HCT116 (cell line): ENCODE measurements around the gene CR1L. TPM values are rescaled to one million over a fixed set of nuclear protein-coding genes. Genes with fewer than 3 reads are reported as not detected.
A peak's percentile ranks its signal among the peaks of the same experiment; 100 is the strongest.

Source experiments
- ATAC-seq: fragments of 200-7000 bp; cut with Tn5 transposase; 2 replicates; pipeline ENCODE4 v1.9.1; 2020; ENCODE audit warnings: mild to moderate bottlenecking, moderate library complexity
- BruUV-seq: library from RNA; stranded (reverse); fragments of 400-500 nt; replicated peaks from 2 replicates; lab custom pipeline; 2021; lab: Mats Ljungman, UMichigan
- CTCF ChIA-PET: fragments of 300-600 bp; sonication (Branson Sonifier 250); formaldehyde crosslinking; loops from one replicate; lab custom pipeline; 2021; ENCODE audit warnings: antibody characterized with exemption; lab: Charles Lee
- POLR2A ChIA-PET: fragments of 300-600, 350-600 bp; sonication (Branson Sonifier 250); formaldehyde crosslinking; loops from one replicate; lab custom pipeline; 2021; ENCODE audit warnings: antibody characterized with exemption; lab: Charles Lee
- RAD21 ChIA-PET, 2 experiments: fragments of 300-600 bp; sonication (Branson Sonifier 250); formaldehyde crosslinking; loops; one replicate each; lab custom pipeline; 2023; ENCODE audit warnings: low total read pairs in 2 of 2; ENCODE audit not compliant: uncharacterized antibody in 2 of 2, unreplicated experiment in 2 of 2, low non-redundant PET in 1 of 2; lab: Charles Lee
- DNase-seq: peaks from one replicate; pipeline ENCODE4 v3.0.0-alpha.2; 2010; ENCODE audit warnings: low read depth, low spot score
- H2AFZ ChIP-seq: fragments of 200-600 bp; shearing (Covaris generic), sonication (generic); 2 replicates; pipeline ENCODE4 v1.6.1; 2017; ENCODE audit warnings: low read depth, mixed run types, mixed read lengths, antibody characterized with exemption, low read length; ENCODE audit not compliant: poor library complexity, severe bottlenecking
- H3K27ac ChIP-seq: 2 replicates; pipeline ENCODE4 v1.5.1; 2012; ENCODE audit warnings: low read depth, low read length
- H3K27me3 ChIP-seq: fragments of 200-600 bp; sonication (generic); 2 replicates; pipeline ENCODE4 v1.6.1; 2016; ENCODE audit warnings: mixed run types, low read length, mixed read lengths; ENCODE audit not compliant: insufficient read depth
- H3K36me3 ChIP-seq, 2 experiments: fragments of 200-500 bp in 1 of 2; fragments of 200-600 bp in 1 of 2; sonication (Bioruptor generic) in 1 of 2; sonication (generic) in 1 of 2; 2 replicates each; pipeline versions ENCODE4 v1.5.1 to v1.6.1; 2014 to 2016; ENCODE audit warnings: low read length in 2 of 2, inconsistent platforms in 1 of 2, mixed read lengths in 1 of 2, mixed run types in 1 of 2; ENCODE audit not compliant: insufficient read depth in 2 of 2, control insufficient read depth in 1 of 2
- H3K4me1 ChIP-seq, 2 experiments: fragments of 200-600 bp in 1 of 2; sonication (generic) in 1 of 2; 2 replicates each; pipeline versions ENCODE4 v1.5.1 to v1.6.1; 2012 to 2017; ENCODE audit warnings: low read length in 2 of 2, inconsistent platforms in 1 of 2, mild to moderate bottlenecking in 1 of 2, mixed read lengths in 1 of 2, mixed run types in 1 of 2, moderate library complexity in 1 of 2; ENCODE audit not compliant: insufficient read depth in 2 of 2, control insufficient read depth in 1 of 2
- H3K4me2 ChIP-seq: fragments of 200-600 bp; sonication (generic); 2 replicates; pipeline ENCODE4 v1.6.1; 2017; ENCODE audit warnings: mixed run types, low read length, mixed read lengths
- H3K4me3 ChIP-seq, 2 experiments: fragments of 200-600 bp in 1 of 2; sonication (generic) in 1 of 2; replicated peaks in 1 of 2; 2 replicates each; pipeline ENCODE4 v1.5.1; 2011 to 2016; ENCODE audit warnings: low read length in 2 of 2, control low read depth in 1 of 2, low read depth in 1 of 2, mild to moderate bottlenecking in 1 of 2, mixed read lengths in 1 of 2, mixed run types in 1 of 2
- H3K79me2 ChIP-seq: fragments of 200-600 bp; sonication (generic); 2 replicates; pipeline ENCODE4 v1.6.1; 2017; ENCODE audit warnings: mild to moderate bottlenecking, mixed run types, low read length, moderate library complexity, mixed read lengths; ENCODE audit not compliant: insufficient read depth
- H3K9ac ChIP-seq: fragments of 200-600 bp; sonication (generic); 2 replicates; pipeline ENCODE4 v1.6.1; 2016; ENCODE audit warnings: low read length, mixed read lengths
- H3K9me2 ChIP-seq: fragments of 200-600 bp; sonication (generic), shearing (Covaris generic); 2 replicates; pipeline ENCODE4 v1.6.1; 2017; ENCODE audit warnings: mixed run types, mild to moderate bottlenecking, moderate library complexity; ENCODE audit not compliant: insufficient read depth
- H3K9me3 ChIP-seq, 2 experiments: fragments of 200-500 bp in 1 of 2; fragments of 200-600 bp in 1 of 2; sonication (Bioruptor generic) in 1 of 2; sonication (generic) in 1 of 2; 2 replicates each; pipeline ENCODE4 v1.6.1; 2014 to 2017; ENCODE audit warnings: low read length in 2 of 2, mixed read lengths in 2 of 2, inconsistent platforms in 1 of 2, low read depth in 1 of 2, mild to moderate bottlenecking in 1 of 2, mixed run types in 1 of 2, moderate library complexity in 1 of 2; ENCODE audit not compliant: control insufficient read depth in 1 of 2, insufficient read depth in 1 of 2
- H4K20me1 ChIP-seq: fragments of 200-600 bp; sonication (generic), shearing (Covaris generic); 2 replicates; pipeline ENCODE4 v1.6.1; 2017; ENCODE audit warnings: mixed run types, mild to moderate bottlenecking, moderate library complexity; ENCODE audit not compliant: insufficient read depth
- CEBPB ChIP-seq: IDR thresholded peaks from 2 replicates; pipeline ENCODE4 v1.6.1; 2012; ENCODE audit warnings: low read depth
- EGR1 ChIP-seq: IDR thresholded peaks from 2 replicates; pipeline ENCODE4 v1.6.1; 2012; ENCODE audit warnings: low read depth
- ELF1 ChIP-seq: IDR thresholded peaks from 2 replicates; pipeline ENCODE4 v1.6.1; 2012; ENCODE audit warnings: low read depth, borderline replicate concordance
- FOSL1 ChIP-seq: IDR thresholded peaks from 2 replicates; pipeline ENCODE4 v1.6.1; 2012; ENCODE audit warnings: low read depth
- JUND ChIP-seq: IDR thresholded peaks from 2 replicates; pipeline ENCODE4 v1.6.1; 2012
- MAX ChIP-seq: IDR thresholded peaks from 2 replicates; pipeline ENCODE4 v1.6.1; 2012
- POLR2A ChIP-seq: IDR thresholded peaks from 2 replicates; pipeline ENCODE4 v1.7.0; 2011; ENCODE audit warnings: borderline replicate concordance; ENCODE audit not compliant: insufficient read depth, insufficient read length; ENCODE audit errors: extremely low read depth
- POLR2AphosphoS5 ChIP-seq: IDR thresholded peaks from 2 replicates; pipeline ENCODE4 v1.6.1; 2011; ENCODE audit warnings: mild to moderate bottlenecking, low read depth, low read length, moderate library complexity
- RAD21 ChIP-seq: IDR thresholded peaks from 2 replicates; pipeline ENCODE4 v1.6.1; 2012; ENCODE audit warnings: low read depth, mild to moderate bottlenecking
- REST ChIP-seq: IDR thresholded peaks from 2 replicates; pipeline ENCODE4 v1.6.1; 2012; ENCODE audit warnings: low read depth
- SIN3A ChIP-seq: IDR thresholded peaks from 2 replicates; pipeline ENCODE4 v1.6.1; 2012; ENCODE audit warnings: low read depth
- SP1 ChIP-seq: IDR thresholded peaks from 2 replicates; pipeline ENCODE4 v1.6.1; 2012; ENCODE audit warnings: low read depth
- SRF ChIP-seq: IDR thresholded peaks from 2 replicates; pipeline ENCODE4 v1.6.1; 2012; ENCODE audit warnings: low read depth
- TCF7L2 ChIP-seq: IDR thresholded peaks from 2 replicates; pipeline ENCODE4 v1.7.0; 2011; ENCODE audit warnings: borderline replicate concordance, inconsistent platforms; ENCODE audit not compliant: insufficient read depth, insufficient read length; ENCODE audit errors: extremely low read depth
- YY1 ChIP-seq: IDR thresholded peaks from 2 replicates; pipeline ENCODE4 v1.6.1; 2011; ENCODE audit warnings: low read length, low read depth, moderate library complexity, mild to moderate bottlenecking; ENCODE audit not compliant: insufficient replicate concordance; ENCODE audit errors: extremely low read depth
- ZFX ChIP-seq: fragments of 450-650 bp; IDR thresholded peaks from 2 replicates; pipeline ENCODE4 v1.6.1; 2017
- ZNF274 ChIP-seq: fragments of 200-500 bp; sonication (Bioruptor generic); IDR thresholded peaks from 2 replicates; pipeline ENCODE4 v1.6.1; 2014; ENCODE audit warnings: mild to moderate bottlenecking, low read depth, low read length, inconsistent platforms
- intact Hi-C: fragments of 100-400 bp; cut with micrococcal nuclease; formaldehyde crosslinking; loops from 2 replicates; pipeline ENCODE4 v1.10.0; 2022
- total RNA-seq: library from RNA; stranded (reverse); gene quantifications from one replicate; pipeline ENCODE4 v1.2.1, GENCODE V29; 2021; ENCODE audit not compliant: unreplicated experiment
- TF ChIP-seq, protein P1 (sequence below): IDR thresholded peaks from 2 replicates; pipeline ENCODE4 v1.6.1; 2011; ENCODE audit warnings: mild to moderate bottlenecking, low read length, moderate library complexity; ENCODE audit not compliant: insufficient replicate concordance; ENCODE audit errors: extremely low read depth
- TF ChIP-seq, protein P2 (sequence below): IDR thresholded peaks from 2 replicates; pipeline ENCODE4 v1.6.1; 2012

Gene CR1L
- total RNA-seq, 1 experiment from 2014 or later = 0.15 TPM

DNA sequence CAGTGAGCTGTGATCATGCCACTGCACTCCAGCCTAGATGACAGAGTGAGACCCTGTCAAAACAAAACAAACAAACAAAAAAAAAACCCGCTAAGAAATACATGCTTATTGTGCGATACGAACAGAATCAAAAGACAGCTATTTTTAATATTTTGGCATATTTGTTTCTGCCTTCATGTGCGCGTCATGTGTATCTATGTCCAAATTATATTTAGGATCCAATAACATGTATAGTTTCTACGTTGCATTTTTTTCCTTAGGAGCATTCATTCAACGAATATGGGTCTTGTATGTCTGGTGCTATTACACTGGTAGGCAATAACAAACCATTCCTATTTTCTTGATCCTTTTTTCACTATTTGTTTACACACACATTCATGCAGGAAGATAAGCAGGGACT is 108.7 kb downstream of the CR1L start:
- intact Hi-C loops = loop anchor here (2.0 kb wide), 1 partner anchor 45 kb away; no protein-coding TSS in a partner anchor
- H2AFZ ChIP-seq = no peak overlapping the region
- H3K9me2 ChIP-seq = no peaks in the 10 kb centered on the region
- peak overlapping the region; percentile 93 to 97; a peak in 3 of 4 replicates for H3K4me3 ChIP-seq
- ChIA-PET CTCF (no interaction called here), RAD21 (no interaction called here), POLR2A (no interaction called here)
- no TSS peak for BruUV-seq
- H3K79me2 ChIP-seq = peaks cover 68% of the 10 kb centered on the region
- peaks cover 19 to 30% of the 10 kb centered on the region in 2 experiments for H3K4me1 ChIP-seq
- H3K9ac ChIP-seq = peak overlapping the region; percentile 94; the same call in 1 of the 2 replicates
- peaks cover 3 to 6% of the 10 kb centered on the region in 2 experiments; a peak in 2 of 4 replicates for H3K36me3 ChIP-seq
- H3K27me3 ChIP-seq = no peaks in the 10 kb centered on the region
- no peaks in the 10 kb centered on the region for H3K9me3 ChIP-seq
- H4K20me1 ChIP-seq = no peaks in the 10 kb centered on the region
- no peak for DNase-seq
- ATAC-seq = no peak
- TF ChIP-seq YY1 = no peak
- no peak for TF ChIP-seq ELF1
- TF ChIP-seq, protein P1, sequence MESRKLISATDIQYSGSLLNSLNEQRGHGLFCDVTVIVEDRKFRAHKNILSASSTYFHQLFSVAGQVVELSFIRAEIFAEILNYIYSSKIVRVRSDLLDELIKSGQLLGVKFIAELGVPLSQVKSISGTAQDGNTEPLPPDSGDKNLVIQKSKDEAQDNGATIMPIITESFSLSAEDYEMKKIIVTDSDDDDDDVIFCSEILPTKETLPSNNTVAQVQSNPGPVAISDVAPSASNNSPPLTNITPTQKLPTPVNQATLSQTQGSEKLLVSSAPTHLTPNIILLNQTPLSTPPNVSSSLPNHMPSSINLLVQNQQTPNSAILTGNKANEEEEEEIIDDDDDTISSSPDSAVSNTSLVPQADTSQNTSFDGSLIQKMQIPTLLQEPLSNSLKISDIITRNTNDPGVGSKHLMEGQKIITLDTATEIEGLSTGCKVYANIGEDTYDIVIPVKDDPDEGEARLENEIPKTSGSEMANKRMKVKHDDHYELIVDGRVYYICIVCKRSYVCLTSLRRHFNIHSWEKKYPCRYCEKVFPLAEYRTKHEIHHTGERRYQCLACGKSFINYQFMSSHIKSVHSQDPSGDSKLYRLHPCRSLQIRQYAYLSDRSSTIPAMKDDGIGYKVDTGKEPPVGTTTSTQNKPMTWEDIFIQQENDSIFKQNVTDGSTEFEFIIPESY = no peak
- TF ChIP-seq RAD21 = no peak
- TF ChIP-seq EGR1 = no peak
- no peak for TF ChIP-seq POLR2AphosphoS5
- TF ChIP-seq SRF = no peak
- TF ChIP-seq JUND = no peak
- TF ChIP-seq TCF7L2 = no peak
- TF ChIP-seq ZNF274 = no peak
- no peak for TF ChIP-seq FOSL1
- TF ChIP-seq MAX = no peak
- no peak for TF ChIP-seq SIN3A
- TF ChIP-seq SP1 = no peak
- no peak for TF ChIP-seq REST
- TF ChIP-seq, protein P2, sequence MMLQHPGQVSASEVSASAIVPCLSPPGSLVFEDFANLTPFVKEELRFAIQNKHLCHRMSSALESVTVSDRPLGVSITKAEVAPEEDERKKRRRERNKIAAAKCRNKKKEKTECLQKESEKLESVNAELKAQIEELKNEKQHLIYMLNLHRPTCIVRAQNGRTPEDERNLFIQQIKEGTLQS = no peak
- TF ChIP-seq POLR2A = no peak
- no peak for TF ChIP-seq CEBPB
- no peak for TF ChIP-seq ZFX
- H3K27ac ChIP-seq = no peak overlapping the region
- peak overlapping the region; percentile 77 for H3K4me2 ChIP-seq
